ENCODE data around the gene COX4I2. TPM values are rescaled to one million over a fixed set of nuclear protein-coding genes. Genes with fewer than 3 reads are reported as not detected.
"Not testable (repeated sequence)": the region's sequence is repeated elsewhere in the genome, so short reads cannot be mapped to it uniquely, and the experiment has no call there.

COX4I2 gene
- total and polyA plus RNA-seq, 4 experiments from 2014 or later = not detected

DNA sequence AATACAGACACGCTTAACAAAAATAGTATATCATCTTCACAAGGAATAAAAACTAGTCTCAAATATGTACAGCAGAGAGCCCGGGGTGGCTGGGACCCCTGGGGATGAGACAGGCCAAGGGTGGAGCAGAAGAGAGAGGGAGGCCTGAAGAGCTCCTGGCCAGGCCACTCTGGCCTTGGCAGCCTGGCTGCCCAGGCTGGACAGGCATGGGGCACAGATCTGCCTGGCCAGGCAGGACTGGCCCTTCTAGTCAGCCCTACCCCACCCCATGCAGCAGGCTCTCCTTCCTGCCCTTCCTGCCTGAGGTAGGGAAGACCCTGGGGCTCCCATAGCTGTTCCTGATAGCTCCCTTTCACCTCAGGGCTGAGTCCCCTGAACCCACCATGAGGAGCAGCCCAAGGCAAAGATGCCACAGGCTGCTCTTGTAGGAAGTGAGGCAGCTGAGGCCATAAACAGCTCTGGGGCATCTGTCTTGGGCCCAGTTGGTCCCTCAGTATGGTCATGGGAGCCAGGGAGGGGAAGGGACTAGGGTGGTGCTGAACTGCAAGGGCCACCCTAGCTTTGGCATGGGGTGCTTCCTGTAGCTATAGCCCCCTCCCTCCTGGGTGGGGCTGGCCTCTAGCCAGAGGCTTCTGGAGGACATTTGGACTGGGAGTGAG is 27.1 kb downstream of the COX4I2 start:
- H3K9me3 Mint-ChIP-seq = no peaks in the 10 kb centered on the region
- H3K4me1 Mint-ChIP-seq = peaks cover 28 to 64% (median 46%) of the 10 kb centered on the region in 4 donors
- H3K4me1 ChIP-seq (ENCODE audit: insufficient read depth, low read length) = peaks cover 45% of the 10 kb centered on the region
- no peaks in the 10 kb centered on the region for H3K27me3 ChIP-seq (ENCODE audit: insufficient read depth, low read length)
- H3K36me3 ChIP-seq (ENCODE audit: insufficient read depth, low read length) = peaks cover 17% of the 10 kb centered on the region
- POLR2A ChIA-PET (ENCODE audit: partially characterized antibody) = interaction anchor here (1.1 to 2.9 kb wide), 4 partner anchors 11 to 58 kb away, joined by 4 to 38 read pairs (median 7); partner anchors contain the start of gene BCL2L1
- CTCF ChIA-PET (ENCODE audit: partially characterized antibody) = interaction anchor here (1.0 to 9.7 kb wide), 5 partner anchors 10 to 63 kb away, joined by 4 to 581 read pairs (median 6); partner anchors contain the start of gene BCL2L1
- H3K4me3 ChIP-seq (ENCODE audit: low read length in 2 of 2) = no peak overlapping the region
- peak overlapping the region in 5 of 7 donors; percentile 42 to 66 (median 63) for H3K27ac Mint-ChIP-seq
- H3K27ac ChIP-seq (ENCODE audit: low read depth, low read length) = no peak overlapping the region
- DNase-seq = no peak
- peaks cover 0 to 36% of the 10 kb centered on the region in 2 donors for H3K36me3 Mint-ChIP-seq
- H3K4me3 Mint-ChIP-seq = no peak overlapping the region
- no peaks in the 10 kb centered on the region for H3K27me3 Mint-ChIP-seq
- H3K9me3 ChIP-seq (ENCODE audit: control insufficient read depth in 1 of 2, low read length in 2 of 2) = no peaks in the 10 kb centered on the region
- intact Hi-C loops (cut with micrococcal nuclease) = no loop called here

DNA sequence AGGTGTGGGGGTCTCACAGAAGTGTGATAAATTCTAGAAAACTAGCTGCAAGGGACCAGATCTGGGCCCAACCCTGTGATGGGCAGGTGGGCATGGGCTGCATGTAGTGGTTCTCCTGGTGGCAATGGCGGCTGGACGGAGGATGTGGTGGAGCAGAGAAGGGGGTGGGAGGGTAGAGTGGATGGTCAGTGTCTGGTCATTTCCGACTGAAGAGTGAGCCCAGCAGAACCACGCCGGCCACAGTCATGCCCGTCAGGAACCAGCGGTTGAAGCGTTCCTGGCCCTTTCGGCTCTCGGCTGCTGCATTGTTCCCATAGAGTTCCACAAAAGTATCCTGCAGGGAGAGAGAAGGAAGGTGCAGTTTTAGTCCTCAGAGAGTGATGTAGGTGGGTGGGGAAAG is 28.0 kb downstream of the COX4I2 start:
- Histone ChIP-seq H3K4me3 (ENCODE audit: low read length in 2 of 2) (no peak overlapping the region), H3K27ac (ENCODE audit: low read depth, low read length) (no peak overlapping the region), H3K4me1 (ENCODE audit: insufficient read depth, low read length) (peaks cover 51% of the 10 kb centered on the region), H3K27me3 (ENCODE audit: insufficient read depth, low read length) (no peaks in the 10 kb centered on the region), H3K9me3 (ENCODE audit: control insufficient read depth in 1 of 2, low read length in 2 of 2) (no peaks in the 10 kb centered on the region), H3K36me3 (ENCODE audit: insufficient read depth, low read length) (peaks cover 22% of the 10 kb centered on the region)
- H3K27me3 Mint-ChIP-seq = no peaks in the 10 kb centered on the region
- CTCF ChIA-PET (ENCODE audit: partially characterized antibody) = interaction anchor here (1.3 to 9.7 kb wide), 2 partner anchors 53 kb away, joined by 4 to 581 read pairs; partner anchors contain the start of gene BCL2L1
- intact Hi-C loops (cut with micrococcal nuclease) = no loop called here
- POLR2A ChIA-PET (ENCODE audit: partially characterized antibody) = interaction anchor here (1.3 to 2.9 kb wide), 3 partner anchors 12 to 57 kb away, joined by 4 to 38 read pairs (median 9); partner anchors contain the start of gene BCL2L1
- H3K27ac Mint-ChIP-seq = peak overlapping the region; percentile 73 to 90 (median 87)
- peaks cover 25 to 65% (median 46%) of the 10 kb centered on the region in 4 donors for H3K4me1 Mint-ChIP-seq
- DNase-seq = no peak
- peaks cover 0 to 36% of the 10 kb centered on the region in 2 donors for H3K36me3 Mint-ChIP-seq
- H3K9me3 Mint-ChIP-seq = no peaks in the 10 kb centered on the region
- no peak overlapping the region for H3K4me3 Mint-ChIP-seq

DNA sequence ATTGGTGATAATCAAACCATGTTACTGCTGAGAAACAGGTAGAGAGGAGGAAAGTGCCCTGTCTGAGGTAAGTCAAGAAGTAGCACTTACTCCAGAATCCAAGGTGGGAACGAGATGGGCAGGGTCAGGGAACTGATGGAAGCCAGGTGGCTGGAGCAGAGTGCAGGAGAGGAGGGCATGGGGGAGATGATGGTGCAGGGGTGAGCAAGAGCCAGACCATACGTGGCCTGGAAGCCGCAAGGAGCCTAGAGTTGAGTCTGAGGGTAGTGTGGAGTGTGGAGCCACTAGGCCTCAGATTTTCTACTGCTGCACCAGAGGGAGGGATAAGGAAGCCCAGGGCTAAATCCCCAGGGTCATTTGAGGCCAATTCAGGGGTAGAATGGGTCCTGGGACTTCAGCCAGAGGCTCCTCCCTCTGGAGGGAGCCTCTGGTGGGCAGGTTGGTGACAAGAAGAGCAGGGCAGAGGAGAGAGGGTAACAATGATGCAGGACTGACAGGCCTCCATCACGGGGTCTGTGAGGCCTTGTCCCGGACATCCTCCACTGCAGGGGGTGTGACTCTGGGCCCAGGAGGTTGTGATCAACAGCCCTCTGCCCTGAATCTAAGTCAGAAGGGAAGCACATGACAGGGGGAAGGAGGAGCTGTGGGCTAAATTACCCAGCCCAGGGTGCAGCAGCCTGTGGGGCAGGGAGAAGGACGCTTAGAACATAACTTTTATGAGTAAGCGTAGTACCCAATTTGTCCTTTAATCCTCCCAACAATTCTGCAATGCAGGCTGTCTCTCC is 28.7 kb downstream of the COX4I2 start:
- Mint-ChIP-seq H3K27me3 (no peaks in the 10 kb centered on the region), H3K27ac (peak overlapping the region; percentile 74 to 90 (median 88)), H3K36me3 (peaks cover 0 to 36% of the 10 kb centered on the region in 2 donors), H3K4me3 (peak overlapping the region in 3 of 8 donors; percentile 33 to 75 (median 49)), H3K9me3 (no peaks in the 10 kb centered on the region), H3K4me1 (peaks cover 25 to 64% (median 44%) of the 10 kb centered on the region in 4 donors)
- no peak overlapping the region for H3K27ac ChIP-seq (ENCODE audit: low read depth, low read length)
- ChIA-PET CTCF (ENCODE audit: partially characterized antibody) (interaction anchor here (1.4 to 9.7 kb wide), 3 partner anchors 52 to 57 kb away, joined by 4 to 581 read pairs (median 6); partner anchors contain the start of gene BCL2L1), POLR2A (ENCODE audit: partially characterized antibody) (interaction anchor here (0.7 to 2.9 kb wide), 4 partner anchors 11 to 56 kb away, joined by 3 to 38 read pairs (median 10); partner anchors contain the start of gene BCL2L1)
- H3K27me3 ChIP-seq (ENCODE audit: insufficient read depth, low read length) = no peaks in the 10 kb centered on the region
- intact Hi-C loops (cut with micrococcal nuclease) = no loop called here
- DNase-seq = peak; percentile 28 to 67 (median 42)
- no peak overlapping the region for H3K4me3 ChIP-seq (ENCODE audit: low read length in 2 of 2)
- H3K36me3 ChIP-seq (ENCODE audit: insufficient read depth, low read length) = peaks cover 22% of the 10 kb centered on the region
- peaks cover 53% of the 10 kb centered on the region for H3K4me1 ChIP-seq (ENCODE audit: insufficient read depth, low read length)
- no peaks in the 10 kb centered on the region for H3K9me3 ChIP-seq (ENCODE audit: control insufficient read depth in 1 of 2, low read length in 2 of 2)

DNA sequence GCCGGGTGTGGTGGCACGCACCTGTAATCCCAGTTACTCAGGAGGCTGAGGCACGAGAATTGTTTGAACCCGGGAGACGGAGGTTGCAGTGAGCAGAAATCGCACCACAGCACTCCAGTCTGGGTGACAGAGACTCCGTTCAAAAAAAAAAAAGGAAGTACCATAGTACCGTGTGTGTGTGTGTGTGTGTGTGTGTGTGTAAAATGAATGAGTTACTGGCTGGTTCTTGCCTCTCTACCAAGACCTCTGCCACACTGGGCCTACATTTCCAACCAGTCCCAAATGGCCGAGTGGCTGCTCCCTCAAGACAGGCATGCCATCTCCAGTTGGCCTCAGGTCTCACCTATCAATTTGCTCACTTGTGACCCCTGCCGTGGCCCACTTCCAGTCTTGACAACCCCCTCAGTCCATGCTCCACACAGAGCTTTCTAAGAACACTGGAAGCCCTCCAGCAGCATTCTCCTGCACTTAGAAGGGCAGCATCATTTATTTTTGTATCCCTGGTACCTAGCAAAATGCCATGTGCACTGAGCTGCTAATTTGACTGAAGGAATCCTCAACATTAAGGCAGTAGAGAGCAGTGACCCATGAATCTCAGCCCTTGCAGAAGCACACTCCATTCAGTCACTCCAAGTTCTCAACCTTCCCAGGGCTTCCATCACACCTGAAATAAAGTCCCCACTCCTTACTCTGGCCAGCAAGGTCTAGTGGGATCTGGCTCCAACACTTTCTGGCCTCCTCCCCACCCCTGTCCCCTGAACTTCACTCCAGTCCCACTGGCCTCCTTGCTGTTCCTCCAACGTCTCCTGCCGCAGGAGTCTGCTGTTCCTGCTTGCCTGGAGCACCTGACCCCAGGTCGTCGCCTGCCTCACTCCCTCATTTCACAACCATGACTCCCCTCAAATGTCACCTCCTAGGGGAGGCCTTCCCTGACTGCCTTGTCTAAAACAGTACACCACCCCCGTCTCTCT is 29.9 kb downstream of the COX4I2 start:
- H3K4me3 ChIP-seq (ENCODE audit: low read length in 2 of 2) = no peak overlapping the region
- peak overlapping the region in 4 of 8 donors; percentile 5 to 61 (median 22) for H3K4me3 Mint-ChIP-seq
- peaks cover 48% of the 10 kb centered on the region for H3K4me1 ChIP-seq (ENCODE audit: insufficient read depth, low read length)
- H3K27ac ChIP-seq (ENCODE audit: low read depth, low read length) = peak overlapping the region; percentile 35
- intact Hi-C loops (cut with micrococcal nuclease) = no loop called here
- peaks cover 16 to 60% (median 41%) of the 10 kb centered on the region in 4 donors for H3K4me1 Mint-ChIP-seq
- ChIA-PET CTCF (ENCODE audit: partially characterized antibody) (interaction anchor here (0.9 to 4.6 kb wide), 4 partner anchors 54 to 60 kb away, joined by 4 to 23 read pairs (median 5); no protein-coding TSS in a partner anchor), POLR2A (ENCODE audit: partially characterized antibody) (interaction anchor here (0.7 to 2.1 kb wide), 2 partner anchors 53 to 55 kb away, joined by 3 to 16 read pairs; partner anchors contain the start of gene BCL2L1)
- peak overlapping the region; percentile 71 to 89 (median 86) for H3K27ac Mint-ChIP-seq
- no peak for DNase-seq
- H3K27me3 ChIP-seq (ENCODE audit: insufficient read depth, low read length) = no peaks in the 10 kb centered on the region
- no peaks in the 10 kb centered on the region for H3K9me3 Mint-ChIP-seq
- peaks cover 22% of the 10 kb centered on the region for H3K36me3 ChIP-seq (ENCODE audit: insufficient read depth, low read length)
- no peaks in the 10 kb centered on the region for H3K27me3 Mint-ChIP-seq
- H3K36me3 Mint-ChIP-seq = peaks cover 0 to 36% of the 10 kb centered on the region in 2 donors
- H3K9me3 ChIP-seq (ENCODE audit: control insufficient read depth in 1 of 2, low read length in 2 of 2) = no peaks in the 10 kb centered on the region

DNA sequence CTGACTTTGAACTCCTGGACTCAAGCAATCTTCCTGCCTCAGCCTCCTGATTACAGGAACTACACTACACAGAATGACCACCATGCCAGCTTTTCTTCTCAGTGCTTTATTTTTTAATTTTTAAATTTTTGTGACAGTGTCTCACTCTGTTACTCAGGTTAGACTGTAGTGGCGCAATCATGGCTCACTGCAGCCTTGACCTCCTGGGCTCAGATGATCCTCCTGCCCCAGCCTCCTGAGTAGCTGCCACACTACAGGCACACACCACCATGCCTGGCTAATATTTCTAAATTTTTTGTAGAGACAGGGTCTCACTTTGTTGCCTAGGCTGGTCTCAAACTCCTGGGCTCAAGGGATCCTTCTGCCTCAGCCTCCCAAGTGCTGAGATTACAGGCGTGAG is 31.2 kb downstream of the COX4I2 start:
- H3K27ac ChIP-seq (ENCODE audit: low read depth, low read length); intact Hi-C loops (cut with micrococcal nuclease); H3K9me3 Mint-ChIP-seq; H3K9me3 ChIP-seq (ENCODE audit: control insufficient read depth in 1 of 2, low read length in 2 of 2); POLR2A ChIA-PET (ENCODE audit: partially characterized antibody); H3K27me3 ChIP-seq (ENCODE audit: insufficient read depth, low read length); H3K4me3 Mint-ChIP-seq; DNase-seq; H3K27me3 Mint-ChIP-seq; H3K4me3 ChIP-seq (ENCODE audit: low read length in 2 of 2): not testable (repeated sequence)
- Mint-ChIP-seq H3K27ac (peak overlapping the region in 6 of 7 donors; percentile 53 to 88 (median 75)), H3K4me1 (peaks cover 20 to 58% (median 45%) of the 10 kb centered on the region in 4 donors), H3K36me3 (peaks cover 0 to 33% of the 10 kb centered on the region in 2 donors)
- CTCF ChIA-PET (ENCODE audit: partially characterized antibody) = interaction anchor here (0.9 to 4.6 kb wide), 2 partner anchors 55 to 58 kb away, joined by 4 to 23 read pairs; no protein-coding TSS in a partner anchor
- Histone ChIP-seq H3K36me3 (ENCODE audit: insufficient read depth, low read length) (peaks cover 22% of the 10 kb centered on the region), H3K4me1 (ENCODE audit: insufficient read depth, low read length) (peaks cover 55% of the 10 kb centered on the region)

DNA sequence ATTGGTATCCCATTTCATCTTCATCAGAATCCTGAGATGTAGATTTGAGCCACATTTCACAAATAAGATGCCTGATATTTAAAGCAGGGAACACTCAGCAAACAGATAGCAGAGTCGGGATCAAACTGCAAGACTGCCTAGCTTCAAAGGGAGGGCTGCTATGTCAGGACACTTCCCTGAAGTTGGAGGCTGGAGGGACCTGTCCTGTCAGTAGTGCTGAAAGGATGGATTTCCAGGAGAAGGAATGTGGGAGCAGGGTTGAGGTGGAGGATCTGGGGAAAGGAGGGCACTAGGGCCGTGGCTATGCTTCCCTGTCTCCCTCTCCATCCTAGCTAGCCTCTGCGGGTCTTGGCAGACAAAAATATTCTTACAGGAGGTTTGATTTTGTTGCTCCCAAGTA is 32.2 kb downstream of the COX4I2 start:
- Mint-ChIP-seq H3K9me3 (no peaks in the 10 kb centered on the region), H3K4me1 (peaks cover 26 to 65% (median 53%) of the 10 kb centered on the region in 4 donors), H3K27me3 (no peaks in the 10 kb centered on the region), H3K27ac (peak overlapping the region in 6 of 7 donors; percentile 52 to 88 (median 64)), H3K4me3 (no peak overlapping the region), H3K36me3 (peaks cover 0 to 29% of the 10 kb centered on the region in 2 donors)
- H3K27me3 ChIP-seq (ENCODE audit: insufficient read depth, low read length) = no peaks in the 10 kb centered on the region
- no peak overlapping the region for H3K27ac ChIP-seq (ENCODE audit: low read depth, low read length)
- intact Hi-C loops (cut with micrococcal nuclease) = no loop called here
- ChIA-PET CTCF (ENCODE audit: partially characterized antibody) (interaction anchor here (2.2 to 4.6 kb wide), 2 partner anchors 8 to 54 kb away, joined by 9 to 23 read pairs; no protein-coding TSS in a partner anchor), POLR2A (ENCODE audit: partially characterized antibody) (no interaction called here)
- DNase-seq = no peak
- no peak overlapping the region for H3K4me3 ChIP-seq (ENCODE audit: low read length in 2 of 2)
- H3K4me1 ChIP-seq (ENCODE audit: insufficient read depth, low read length) = peaks cover 58% of the 10 kb centered on the region
- no peaks in the 10 kb centered on the region for H3K9me3 ChIP-seq (ENCODE audit: control insufficient read depth in 1 of 2, low read length in 2 of 2)
- peaks cover 21% of the 10 kb centered on the region for H3K36me3 ChIP-seq (ENCODE audit: insufficient read depth, low read length)
